Hepatocyte (in vitro differentiated cells): ENCODE results near the gene ZNF865.

ENCODE experiments used
- EZH2 ChIP-seq: fragments of 200-600 bp; sonication (generic); IDR thresholded peaks from 2 replicates; pipeline ENCODE4 v1.6.1; 2016; ENCODE audit warnings: antibody characterized with exemption, mild to moderate bottlenecking, borderline replicate concordance
- TF ChIP-seq, protein P1 (sequence below): fragments of 200-600 bp; sonication (generic); IDR thresholded peaks from 2 replicates; pipeline ENCODE4 v1.5.1; 2016; ENCODE audit warnings: antibody characterized with exemption, mild to moderate bottlenecking; ENCODE audit not compliant: poor library complexity

DNA sequence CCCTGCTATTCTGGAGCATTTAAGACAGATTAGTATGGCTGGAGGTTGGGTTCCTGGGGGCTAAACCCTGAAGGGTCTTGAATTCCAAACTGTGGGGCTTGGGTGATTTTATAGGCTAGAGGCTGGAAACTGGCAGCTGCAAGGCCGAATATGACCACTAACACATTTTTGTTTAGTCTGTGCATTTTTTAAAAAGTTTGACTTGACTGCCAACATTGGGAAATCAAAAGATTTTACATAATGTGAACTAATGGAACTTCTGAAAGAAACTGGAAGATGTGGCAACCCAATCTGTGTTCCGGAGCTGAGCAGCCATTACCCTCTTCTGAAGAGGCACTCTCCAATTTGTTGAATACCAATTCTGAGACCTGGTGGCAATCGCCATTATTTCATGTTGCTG is 13.8 kb downstream of the ZNF865 start:
- no peak for TF ChIP-seq EZH2
- TF ChIP-seq, protein P1, sequence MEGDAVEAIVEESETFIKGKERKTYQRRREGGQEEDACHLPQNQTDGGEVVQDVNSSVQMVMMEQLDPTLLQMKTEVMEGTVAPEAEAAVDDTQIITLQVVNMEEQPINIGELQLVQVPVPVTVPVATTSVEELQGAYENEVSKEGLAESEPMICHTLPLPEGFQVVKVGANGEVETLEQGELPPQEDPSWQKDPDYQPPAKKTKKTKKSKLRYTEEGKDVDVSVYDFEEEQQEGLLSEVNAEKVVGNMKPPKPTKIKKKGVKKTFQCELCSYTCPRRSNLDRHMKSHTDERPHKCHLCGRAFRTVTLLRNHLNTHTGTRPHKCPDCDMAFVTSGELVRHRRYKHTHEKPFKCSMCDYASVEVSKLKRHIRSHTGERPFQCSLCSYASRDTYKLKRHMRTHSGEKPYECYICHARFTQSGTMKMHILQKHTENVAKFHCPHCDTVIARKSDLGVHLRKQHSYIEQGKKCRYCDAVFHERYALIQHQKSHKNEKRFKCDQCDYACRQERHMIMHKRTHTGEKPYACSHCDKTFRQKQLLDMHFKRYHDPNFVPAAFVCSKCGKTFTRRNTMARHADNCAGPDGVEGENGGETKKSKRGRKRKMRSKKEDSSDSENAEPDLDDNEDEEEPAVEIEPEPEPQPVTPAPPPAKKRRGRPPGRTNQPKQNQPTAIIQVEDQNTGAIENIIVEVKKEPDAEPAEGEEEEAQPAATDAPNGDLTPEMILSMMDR = no peak
